Measurements from ENCODE around the gene P2RY1. TPM values are rescaled to one million over a fixed set of nuclear protein-coding genes. Genes with fewer than 3 reads are reported as not detected.

The P2RY1 gene
- total RNA-seq, 1 experiment from 2014 or later = 6.3 TPM

GRCh38 chr3:152841131-152841530 lies 6.2 kb downstream of the P2RY1 start:
- no peaks in the 10 kb centered on the region for H3K27me3 ChIP-seq (ENCODE audit: insufficient read depth, low read length)
- no peak overlapping the region for H3K4me2 ChIP-seq (ENCODE audit: insufficient read depth, insufficient read length, low read length)
- no peak overlapping the region for H3K14ac ChIP-seq (ENCODE audit: insufficient read depth, low read length)
- no peak overlapping the region for H2BK5ac ChIP-seq (ENCODE audit: insufficient read length, low read length)
- H2AK5ac ChIP-seq (ENCODE audit: insufficient read length, low read length) = no peak overlapping the region
- no peak overlapping the region for H2BK20ac ChIP-seq (ENCODE audit: low read depth, low read length, poor library complexity, severe bottlenecking)
- 0 out of 2 replicates have a peak, but pooled peaks cover 2% of the 10 kb centered on the region for H3K4me1 ChIP-seq (ENCODE audit: insufficient read depth, low read length)
- Mint-ChIP-seq H3K9me3 (no peaks in the 10 kb centered on the region), H3K4me3 (no peak overlapping the region), H3K4me1 (peaks cover 24 to 29% of the 10 kb centered on the region in 2 experiments), H3K36me3 (ENCODE audit: insufficient read depth in 1 of 3, low read depth in 3 of 3) (peaks cover 0 to 21% (median 4%) of the 10 kb centered on the region in 3 experiments; a peak in 4 of 7 replicates), H3K27ac (no peak overlapping the region), H3K27me3 (ENCODE audit: low read depth) (peaks cover 11% of the 10 kb centered on the region)
- H3K27ac ChIP-seq (ENCODE audit: insufficient read length, low read depth, low read length) = no peak overlapping the region
- no peak overlapping the region for H3K9ac ChIP-seq (ENCODE audit: extremely low read depth, insufficient read length, low read length)
- H4K91ac ChIP-seq (ENCODE audit: insufficient read length, low read depth, low read length) = no peak overlapping the region
- no peak for TF ChIP-seq CTCF (conservative IDR thresholded peaks at IDR 0.05)
- H2BK15ac ChIP-seq (ENCODE audit: low read depth, low read length) = no peak overlapping the region
- no peak overlapping the region for H3K18ac ChIP-seq (ENCODE audit: insufficient read length, low read depth, low read length)
- H3K23me2 ChIP-seq (ENCODE audit: insufficient read length, low read depth, low read length, poor library complexity, severe bottlenecking) = peaks cover 2% of the 10 kb centered on the region
- H3T11ph ChIP-seq (ENCODE audit: low read length) = no peak overlapping the region
- H3K56ac ChIP-seq (ENCODE audit: insufficient read length, low read depth, low read length) = no peak overlapping the region
- no peak overlapping the region for H3K23ac ChIP-seq (ENCODE audit: insufficient read length, low read depth, low read length)
- peaks cover 24% of the 10 kb centered on the region; the same call in 1 of the 2 replicates for H3K79me2 ChIP-seq (ENCODE audit: insufficient read depth, low read length)
- no peaks in the 10 kb centered on the region for H4K20me1 ChIP-seq (ENCODE audit: control insufficient read depth, insufficient read depth, insufficient read length)
- no peaks in the 10 kb centered on the region for H3K9me3 ChIP-seq (ENCODE audit: control insufficient read depth, low read depth, low read length)
- H3K4ac ChIP-seq (ENCODE audit: low read depth, low read length) = no peak overlapping the region
- no peak overlapping the region for H4K5ac ChIP-seq (ENCODE audit: insufficient read length, low read depth, low read length)
- H4K8ac ChIP-seq (replicated peaks; ENCODE audit: insufficient read length, low read depth, low read length) = no peak overlapping the region
- WGBS (ENCODE audit: extremely low coverage, insufficient read length, low lambda C conversion rate) = no CpG with 5 or more reads among the region's 1 CpG
- no peak overlapping the region for H2BK120ac ChIP-seq (ENCODE audit: low read depth, low read length, poor library complexity, severe bottlenecking)
- H2BK12ac ChIP-seq (ENCODE audit: insufficient read length, low read depth, low read length) = no peak overlapping the region
- DNase-seq = no peak
- no peak overlapping the region for H2AFZ ChIP-seq (ENCODE audit: low read length)
- no peaks in the 10 kb centered on the region for H3K79me1 ChIP-seq (ENCODE audit: insufficient read depth, low read depth, low read length, poor library complexity, severe bottlenecking)
